HG03066 (cell line): ENCODE data around the gene TAPBP.
A peak's percentile ranks its signal among the peaks of the same experiment; 100 is the strongest.
"Not testable (repeated sequence)": the region's sequence is repeated elsewhere in the genome, so short reads cannot be mapped to it uniquely, and the experiment has no call there.

Source experiments
- ATAC-seq: cut with Tn5 transposase; IDR thresholded peaks from one replicate; pipeline ENCODE4 v1.9.1; 2021; ENCODE audit warnings: low read depth; ENCODE audit not compliant: unreplicated experiment

TAPBP gene

GRCh38 chr6:33297956-33298772, 15.7 kb downstream of the TAPBP start:
- no peak for ATAC-seq

- ATAC-seq, result no peak
Observed at GRCh38 chr6:33297406-33297955, 16.4 kb downstream of the TAPBP start.

GRCh38 chr6:33296797-33297405, 17.0 kb downstream of the TAPBP start:
- ATAC-seq, result no peak

- ATAC-seq, result no peak
Observed at GRCh38 chr6:33295621-33296369, 18.1 kb downstream of the TAPBP start.

GRCh38 chr6:33294086-33294823, 19.6 kb downstream of the TAPBP start:
- ATAC-seq, result no peak

GRCh38 chr6:33292996-33293682, 20.7 kb downstream of the TAPBP start:
- no peak for ATAC-seq

GRCh38 chr6:33290459-33290858, 23.4 kb downstream of the TAPBP start:
- no peak for ATAC-seq

GRCh38 chr6:33289784-33290315, 24.0 kb downstream of the TAPBP start:
- ATAC-seq, result no peak

- peak; percentile 87 for ATAC-seq
Observed at GRCh38 chr6:33288921-33289783, 24.7 kb downstream of the TAPBP start, which contains the start of the genes PFDN6 and WDR46. Gene PFDN6 (plus strand): TSS chr6:33289601. CDS start chr6:33289857, 256 bp downstream. Gene WDR46 (minus strand): TSS chr6:33289239. CDS start chr6:33289170, 69 bp downstream.

GRCh38 chr6:33288141-33288920, 25.5 kb downstream of the TAPBP start:
- no peak for ATAC-seq

- no peak for ATAC-seq
Observed at GRCh38 chr6:33286946-33287914, 26.6 kb downstream of the TAPBP start.

- not testable (repeated sequence) for ATAC-seq
Observed at GRCh38 chr6:33285214-33285613, 28.7 kb downstream of the TAPBP start.

GRCh38 chr6:33280539-33280938, 33.3 kb downstream of the TAPBP start:
- no peak for ATAC-seq

- no peak for ATAC-seq
Observed at GRCh38 chr6:33279971-33280511, 33.8 kb downstream of the TAPBP start.

- no peak for ATAC-seq
Observed at GRCh38 chr6:33279257-33279695, 34.6 kb downstream of the TAPBP start.

GRCh38 chr6:33278810-33279209, 35.1 kb downstream of the TAPBP start:
- ATAC-seq, result no peak
